ENCODE results near the gene BTBD16. TPM values are rescaled to one million over a fixed set of nuclear protein-coding genes. Genes with fewer than 3 reads are reported as not detected.

The BTBD16 gene
- total and polyA plus RNA-seq, 4 donors = 0.42 to 2.8 (median 1.8) TPM

GRCh38 chr10:122258136-122259074 is 12.7 kb upstream of the BTBD16 start:
- Histone ChIP-seq H3K9me3 (ENCODE audit: control insufficient read depth in 4 of 4, low read length in 3 of 4) (peaks cover 0 to 3% (median 0%) of the 10 kb centered on the region in 4 donors), H3K27me3 (ENCODE audit: control insufficient read depth in 4 of 4, insufficient read depth in 4 of 4, low read length in 3 of 4) (no peaks in the 10 kb centered on the region), H3K4me1 (ENCODE audit: control insufficient read depth in 4 of 4, insufficient read depth in 4 of 4, low read length in 3 of 4) (no peaks in the 10 kb centered on the region), H3K9ac (ENCODE audit: low read depth in 1 of 2, low read length in 2 of 2) (no peak overlapping the region), H3K36me3 (ENCODE audit: control insufficient read depth in 4 of 4, insufficient read depth in 3 of 4, low read depth in 1 of 4, low read length in 3 of 4) (peaks cover 0 to 2% (median 2%) of the 10 kb centered on the region in 4 donors), H3K4me3 (ENCODE audit: low read depth in 1 of 3, low read length in 3 of 3) (no peak overlapping the region), H3K27ac (ENCODE audit: low read depth in 1 of 2, low read length in 2 of 2) (no peak overlapping the region)
- no peak for DNase-seq (ENCODE audit: low spot score)
- WGBS = 79% methylated on average over 25 of the region's 25 CpGs
- TF ChIP-seq SP1 (IDR thresholded peaks at IDR 0.05) = no peak
- TF ChIP-seq GABPA (IDR thresholded peaks at IDR 0.05 in 1 of 2, conservative IDR thresholded peaks at IDR 0.05 in 1 of 2) = no peak
- no peak for TF ChIP-seq MAX (IDR thresholded peaks at IDR 0.05)
- TF ChIP-seq JUND (IDR thresholded peaks at IDR 0.05) = no peak
- TF ChIP-seq HNF4A (conservative IDR thresholded peaks at IDR 0.05) = no peak
- TF ChIP-seq CTCF (IDR thresholded peaks at IDR 0.05; ENCODE audit: low read depth, low read length, missing input control) = no peak
- no peak for TF ChIP-seq RXRA (IDR thresholded peaks at IDR 0.05)
- TF ChIP-seq ATF3 (IDR thresholded peaks at IDR 0.05) = no peak
- TF ChIP-seq YY1 (IDR thresholded peaks at IDR 0.05) = no peak
- no peak for TF ChIP-seq RAD21 (IDR thresholded peaks at IDR 0.05)
- no peak for TF ChIP-seq FOXA2 (IDR thresholded peaks at IDR 0.05)
- TF ChIP-seq FOXA1 (IDR thresholded peaks at IDR 0.05) = no peak
- no peak for TF ChIP-seq NR2F2 (IDR thresholded peaks at IDR 0.05)
- no peak for TF ChIP-seq HNF4G (IDR thresholded peaks at IDR 0.05)

- no peak for DNase-seq (ENCODE audit: low spot score)
- H3K27me3 ChIP-seq (ENCODE audit: control insufficient read depth in 4 of 4, insufficient read depth in 4 of 4, low read length in 3 of 4) = no peaks in the 10 kb centered on the region
- WGBS = 93% methylated on average over 4 of the region's 4 CpGs
- no peaks in the 10 kb centered on the region for H3K4me1 ChIP-seq (ENCODE audit: control insufficient read depth in 4 of 4, insufficient read depth in 4 of 4, low read length in 3 of 4)
- no peak overlapping the region for H3K27ac ChIP-seq (ENCODE audit: low read depth in 1 of 2, low read length in 2 of 2)
- H3K36me3 ChIP-seq (ENCODE audit: control insufficient read depth in 4 of 4, insufficient read depth in 3 of 4, low read depth in 1 of 4, low read length in 3 of 4) = peaks cover 0 to 2% (median 2%) of the 10 kb centered on the region in 4 donors
- TF ChIP-seq GABPA (IDR thresholded peaks at IDR 0.05 in 1 of 2, conservative IDR thresholded peaks at IDR 0.05 in 1 of 2) (no peak), HNF4A (conservative IDR thresholded peaks at IDR 0.05) (no peak), RAD21 (IDR thresholded peaks at IDR 0.05) (no peak), HNF4G (IDR thresholded peaks at IDR 0.05) (no peak), RXRA (IDR thresholded peaks at IDR 0.05) (no peak), FOXA1 (IDR thresholded peaks at IDR 0.05) (no peak), SP1 (IDR thresholded peaks at IDR 0.05) (no peak), TAF1 (conservative IDR thresholded peaks at IDR 0.05) (no peak), YY1 (IDR thresholded peaks at IDR 0.05) (no peak), MAX (IDR thresholded peaks at IDR 0.05) (no peak), FOXA2 (IDR thresholded peaks at IDR 0.05) (no peak), EGR1 (IDR thresholded peaks at IDR 0.05; ENCODE audit: low read depth in 2 of 2) (no peak), JUND (IDR thresholded peaks at IDR 0.05) (no peak), REST (IDR thresholded peaks at IDR 0.05) (no peak), CTCF (IDR thresholded peaks at IDR 0.05; ENCODE audit: low read depth, low read length, missing input control) (no peak), ATF3 (IDR thresholded peaks at IDR 0.05) (no peak), NR2F2 (IDR thresholded peaks at IDR 0.05) (no peak), ZBTB33 (IDR thresholded peaks at IDR 0.05) (no peak)
- no peak overlapping the region for H3K4me3 ChIP-seq (ENCODE audit: low read depth in 1 of 3, low read length in 3 of 3)
- H3K9ac ChIP-seq (ENCODE audit: low read depth in 1 of 2, low read length in 2 of 2) = no peak overlapping the region
- H3K9me3 ChIP-seq (ENCODE audit: control insufficient read depth in 4 of 4, low read length in 3 of 4) = peaks cover 0 to 3% (median 0%) of the 10 kb centered on the region in 4 donors
Observed at GRCh38 chr10:122259075-122259466, 12.0 kb upstream of the BTBD16 start.
